Transverse colon (tissue), 4 donors: ENCODE data around the gene PGM5.

Experiments
- CTCF ChIP-seq, 5 experiments: fragments of 200-600 bp in 3 of 5; fragments of 450-650 bp in 2 of 5; sonication (generic) in 3 of 5; IDR thresholded peaks; 1 replicate in 2 of 5; 2 replicates in 3 of 5; pipeline ENCODE4 v1.5.1; 2016 to 2017; ENCODE audit warnings: antibody characterized with exemption in 5 of 5, inconsistent platforms in 3 of 5, mild to moderate bottlenecking in 2 of 5, moderate library complexity in 1 of 5
- POLR2A ChIP-seq: fragments of 450-650 bp; IDR thresholded peaks from one replicate; pipeline ENCODE4 v1.6.1; 2016; ENCODE audit warnings: antibody characterized with exemption, mild to moderate bottlenecking, moderate library complexity
- POLR2AphosphoS5 ChIP-seq, 3 donors: sonication (generic); formaldehyde crosslinking; IDR thresholded peaks; one replicate each; pipeline ENCODE4 v1.6.1; 2016; ENCODE audit warnings: antibody characterized with exemption in 3 of 3

- TF ChIP-seq POLR2A (no peak), CTCF (IDR thresholded peaks at IDR 0.05) (no peak), POLR2AphosphoS5 (IDR thresholded peaks at IDR 0.05) (no peak)
Observed at GRCh38 chr9:68575817-68576216, 219.4 kb downstream of the PGM5 start.
